HG03139 (cell line): Measurements from ENCODE around the gene TTC24.
A peak's percentile ranks its signal among the peaks of the same experiment; 100 is the strongest.
"Not testable (repeated sequence)": the region's sequence is repeated elsewhere in the genome, so short reads cannot be mapped to it uniquely, and the experiment has no call there.

ENCODE experiments used
- ATAC-seq: cut with Tn5 transposase; IDR thresholded peaks from one replicate; pipeline ENCODE4 v1.9.1; 2021; ENCODE audit not compliant: unreplicated experiment

The TTC24 gene

GRCh38 chr1:156602557-156602993, 23.1 kb downstream of the TTC24 start:
- no peak for ATAC-seq

- ATAC-seq = not testable (repeated sequence)
Observed at GRCh38 chr1:156607344-156607743, 27.8 kb downstream of the TTC24 start.

GRCh38 chr1:156608036-156608674, 28.6 kb downstream of the TTC24 start:
- ATAC-seq = peak; percentile 58

GRCh38 chr1:156608981-156609380, 29.5 kb downstream of the TTC24 start:
- ATAC-seq = no peak

GRCh38 chr1:156610072-156610471, 30.5 kb downstream of the TTC24 start:
- ATAC-seq = not testable (repeated sequence)

- ATAC-seq = no peak
Observed at GRCh38 chr1:156612666-156613065, 33.1 kb downstream of the TTC24 start.

GRCh38 chr1:156615946-156616345, 36.4 kb downstream of the TTC24 start:
- ATAC-seq = no peak

GRCh38 chr1:156616463-156616862, 36.9 kb downstream of the TTC24 start:
- no peak for ATAC-seq

GRCh38 chr1:156618853-156619581, 39.5 kb downstream of the TTC24 start, which contains the start of gene HAPLN2:
TSS of gene HAPLN2 (plus strand) at chr1:156619415. CDS start at chr1:156623491, 4,076 bp downstream.
- ATAC-seq = no peak

- ATAC-seq = no peak
Observed at GRCh38 chr1:156619582-156619955, 40.0 kb downstream of the TTC24 start.

- no peak for ATAC-seq
Observed at GRCh38 chr1:156622581-156623297, 43.2 kb downstream of the TTC24 start.

- no peak for ATAC-seq
Observed at GRCh38 chr1:156623946-156624813, 44.7 kb downstream of the TTC24 start.

GRCh38 chr1:156624814-156625435, 45.4 kb downstream of the TTC24 start:
- ATAC-seq = no peak

GRCh38 chr1:156625436-156626078, 46.0 kb downstream of the TTC24 start:
- ATAC-seq = no peak

- ATAC-seq = no peak
Observed at GRCh38 chr1:156626079-156626438, 46.5 kb downstream of the TTC24 start.

- ATAC-seq = no peak
Observed at GRCh38 chr1:156627313-156627880, 47.9 kb downstream of the TTC24 start.

GRCh38 chr1:156629823-156630449, 50.4 kb downstream of the TTC24 start:
- no peak for ATAC-seq

- ATAC-seq = not testable (repeated sequence)
Observed at GRCh38 chr1:156631152-156631551, 51.6 kb downstream of the TTC24 start.

GRCh38 chr1:156632355-156632754, 52.8 kb downstream of the TTC24 start:
- no peak for ATAC-seq
